Endodermal cell (in vitro differentiated cells): ENCODE results near the gene DNAJC17. TPM values are rescaled to one million over a fixed set of nuclear protein-coding genes. Genes with fewer than 3 reads are reported as not detected.

Experiments used
- DNase-seq: peaks from one replicate; pipeline ENCODE4 v3.0.0-alpha.2; 2017
- H3K27ac ChIP-seq: 2 replicates; pipeline ENCODE4 v1.5.1; 2013; ENCODE audit warnings: mild to moderate bottlenecking, low read depth, low read length, moderate library complexity
- H3K27me3 ChIP-seq: 2 replicates; pipeline ENCODE4 v1.6.1; 2013; ENCODE audit warnings: mild to moderate bottlenecking, low read length, moderate library complexity; ENCODE audit not compliant: insufficient read depth, control insufficient read depth, poor library complexity, severe bottlenecking
- H3K36me3 ChIP-seq: 2 replicates; pipeline ENCODE4 v1.7.0; 2013; ENCODE audit warnings: mild to moderate bottlenecking, low read length, moderate library complexity; ENCODE audit not compliant: control insufficient read depth, insufficient read depth
- H3K4me1 ChIP-seq: one replicate; pipeline ENCODE4 v1.7.0; 2013; ENCODE audit warnings: low read length; ENCODE audit not compliant: control insufficient read depth, insufficient read depth
- H3K4me3 ChIP-seq: 2 replicates; pipeline ENCODE4 v1.5.1; 2013; ENCODE audit warnings: mild to moderate bottlenecking, low read length, moderate library complexity
- H3K9ac ChIP-seq: 2 replicates; pipeline ENCODE4 v1.6.1; 2013; ENCODE audit warnings: mild to moderate bottlenecking, low read length, moderate library complexity; ENCODE audit not compliant: poor library complexity, severe bottlenecking; ENCODE audit errors: extremely low read depth
- H3K9me3 ChIP-seq: 2 replicates; pipeline ENCODE4 v1.6.1; 2013; ENCODE audit warnings: mild to moderate bottlenecking, low read length, moderate library complexity; ENCODE audit not compliant: control insufficient read depth
- H3K27ac Mint-ChIP-seq: 2 replicates; pipeline ENCODE4 v1.8.0; 2020; ENCODE audit warnings: mixed read lengths
- H3K27me3 Mint-ChIP-seq: 2 replicates; pipeline ENCODE4 v1.8.0; 2021; ENCODE audit warnings: mild to moderate bottlenecking, mixed read lengths; ENCODE audit not compliant: insufficient read depth
- H3K36me3 Mint-ChIP-seq: 2 replicates; pipeline ENCODE4 v1.8.0; 2020; ENCODE audit warnings: low read depth, mixed read lengths
- H3K4me1 Mint-ChIP-seq: 2 replicates; pipeline ENCODE4 v1.8.0; 2020; ENCODE audit warnings: mixed read lengths
- H3K4me3 Mint-ChIP-seq: 2 replicates; pipeline ENCODE4 v1.8.0; 2020; ENCODE audit warnings: mild to moderate bottlenecking, moderate library complexity, mixed read lengths
- H3K9me3 Mint-ChIP-seq: 2 replicates; pipeline ENCODE4 v1.8.0; 2020; ENCODE audit warnings: mild to moderate bottlenecking, mixed read lengths
- WGBS, 2 experiments: methylation state at CpG; one replicate each; pipeline versions ENCODE4 v1.1.5 to v1.1.7; 2013; ENCODE audit warnings: missing lambda C conversion rate in 2 of 2, mixed read lengths in 1 of 2; ENCODE audit not compliant: insufficient coverage in 1 of 2, insufficient read length in 1 of 2; 5-methylcytosine and 5-hydroxymethylcytosine counted together
- total RNA-seq, 2 donors: library from RNA; stranded (reverse); fragmentation: NEBNext Ultra II Directional in 1 of 2; extraction: Animal tissue kit (Norgen Biotek cat#: 25700) in 1 of 2; gene quantifications; 2 replicates in 1 of 2; 3 replicates in 1 of 2; pipeline ENCODE4 v1.2.1, GENCODE V29; 2021
- TF ChIP-seq, protein P1 (sequence below): fragments of 200-600 bp; sonication (generic); conservative IDR thresholded peaks from 2 replicates; pipeline ENCODE4 v1.5.0; 2021; ENCODE audit warnings: antibody characterized with exemption, mild to moderate bottlenecking

The DNAJC17 gene
- total RNA-seq, 2 donors from 2014 or later, result 34.0 to 41.0 TPM

- H3K27me3 ChIP-seq, result no peaks in the 10 kb centered on the region
- no peaks in the 10 kb centered on the region for H3K4me1 ChIP-seq
- H3K36me3 ChIP-seq, result peaks cover 60% of the 10 kb centered on the region
- peaks cover 25% of the 10 kb centered on the region for H3K36me3 Mint-ChIP-seq
- TF ChIP-seq, protein P1, sequence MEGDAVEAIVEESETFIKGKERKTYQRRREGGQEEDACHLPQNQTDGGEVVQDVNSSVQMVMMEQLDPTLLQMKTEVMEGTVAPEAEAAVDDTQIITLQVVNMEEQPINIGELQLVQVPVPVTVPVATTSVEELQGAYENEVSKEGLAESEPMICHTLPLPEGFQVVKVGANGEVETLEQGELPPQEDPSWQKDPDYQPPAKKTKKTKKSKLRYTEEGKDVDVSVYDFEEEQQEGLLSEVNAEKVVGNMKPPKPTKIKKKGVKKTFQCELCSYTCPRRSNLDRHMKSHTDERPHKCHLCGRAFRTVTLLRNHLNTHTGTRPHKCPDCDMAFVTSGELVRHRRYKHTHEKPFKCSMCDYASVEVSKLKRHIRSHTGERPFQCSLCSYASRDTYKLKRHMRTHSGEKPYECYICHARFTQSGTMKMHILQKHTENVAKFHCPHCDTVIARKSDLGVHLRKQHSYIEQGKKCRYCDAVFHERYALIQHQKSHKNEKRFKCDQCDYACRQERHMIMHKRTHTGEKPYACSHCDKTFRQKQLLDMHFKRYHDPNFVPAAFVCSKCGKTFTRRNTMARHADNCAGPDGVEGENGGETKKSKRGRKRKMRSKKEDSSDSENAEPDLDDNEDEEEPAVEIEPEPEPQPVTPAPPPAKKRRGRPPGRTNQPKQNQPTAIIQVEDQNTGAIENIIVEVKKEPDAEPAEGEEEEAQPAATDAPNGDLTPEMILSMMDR, result no peak
- H3K9me3 ChIP-seq, result no peaks in the 10 kb centered on the region
- no peak overlapping the region for H3K9ac ChIP-seq
- no peak for DNase-seq
- H3K4me1 Mint-ChIP-seq, result no peaks in the 10 kb centered on the region
- H3K9me3 Mint-ChIP-seq, result no peaks in the 10 kb centered on the region
- no peak overlapping the region for H3K27ac Mint-ChIP-seq
- H3K4me3 ChIP-seq, result no peak overlapping the region
- no peak overlapping the region for H3K4me3 Mint-ChIP-seq
- no peak overlapping the region for H3K27ac ChIP-seq
- 85 to 91% methylated on average over 1 to 7 of the region's 7 CpGs for WGBS, 2 experiments
- H3K27me3 Mint-ChIP-seq, result no peaks in the 10 kb centered on the region
Observed at GRCh38 chr15:40747685-40748631, 59.3 kb downstream of the DNAJC17 start.

DNA sequence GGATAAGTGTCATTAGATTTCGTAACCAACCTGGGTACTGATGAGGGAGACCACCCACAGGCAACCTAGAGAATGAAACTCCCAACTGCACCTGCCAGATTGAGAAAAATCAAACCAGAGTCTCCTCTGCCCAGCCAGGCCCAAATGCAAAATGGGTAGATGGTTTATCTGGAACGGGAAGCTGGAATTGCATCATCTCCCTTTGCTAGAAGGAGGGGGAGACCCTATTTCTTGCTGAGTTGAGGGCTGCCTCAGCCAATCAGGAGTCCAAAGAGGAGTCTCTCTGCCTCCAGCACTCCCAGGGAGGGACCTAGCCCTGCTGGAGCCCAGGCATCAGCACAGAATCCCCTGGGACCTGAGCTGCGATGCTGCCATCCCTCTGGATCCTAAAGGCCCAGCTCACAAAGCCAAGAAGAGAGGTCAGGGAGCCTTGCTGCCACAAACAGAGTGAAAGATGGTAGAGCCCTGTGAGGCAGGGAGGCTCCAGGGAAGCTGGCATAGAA lies 60.3 kb downstream of the DNAJC17 start:
- no peaks in the 10 kb centered on the region for H3K9me3 ChIP-seq
- H3K9ac ChIP-seq, result no peak overlapping the region
- no peak overlapping the region for H3K4me3 ChIP-seq
- Mint-ChIP-seq H3K27me3 (no peaks in the 10 kb centered on the region), H3K36me3 (peaks cover 31% of the 10 kb centered on the region), H3K4me3 (no peak overlapping the region), H3K9me3 (no peaks in the 10 kb centered on the region), H3K4me1 (no peaks in the 10 kb centered on the region), H3K27ac (no peak overlapping the region)
- H3K27me3 ChIP-seq, result no peaks in the 10 kb centered on the region
- DNase-seq, result no peak
- TF ChIP-seq, protein P1, result no peak
- WGBS, 2 experiments, result 93% methylated on average over 3 of the region's 3 CpGs
- H3K36me3 ChIP-seq, result peaks cover 56% of the 10 kb centered on the region
- no peak overlapping the region for H3K27ac ChIP-seq
- H3K4me1 ChIP-seq, result no peaks in the 10 kb centered on the region

GRCh38 chr15:40744815-40745152 lies 62.5 kb downstream of the DNAJC17 start:
- Mint-ChIP-seq H3K4me1 (no peaks in the 10 kb centered on the region), H3K27me3 (no peaks in the 10 kb centered on the region), H3K4me3 (no peak overlapping the region), H3K9me3 (no peaks in the 10 kb centered on the region), H3K27ac (no peak overlapping the region), H3K36me3 (peaks cover 24% of the 10 kb centered on the region)
- no peak for DNase-seq
- no peaks in the 10 kb centered on the region for H3K4me1 ChIP-seq
- WGBS, 2 experiments, result 84 to 94% methylated on average over 5 of the region's 5 CpGs
- no peak overlapping the region for H3K27ac ChIP-seq
- H3K4me3 ChIP-seq, result no peak overlapping the region
- no peaks in the 10 kb centered on the region for H3K27me3 ChIP-seq
- H3K9ac ChIP-seq, result no peak overlapping the region
- H3K9me3 ChIP-seq, result no peaks in the 10 kb centered on the region
- TF ChIP-seq, protein P1, result no peak
- H3K36me3 ChIP-seq, result peaks cover 52% of the 10 kb centered on the region
